SK-N-SH treated with all-trans-retinoic acid at 6 μM for 48 hours (cell line): ENCODE results near the gene KRR1.

ENCODE experiments used
- ARNTL ChIP-seq: fragments of 450-650 bp; formaldehyde crosslinking; IDR thresholded peaks from 2 replicates; pipeline ENCODE4 v1.5.0; 2020; ENCODE audit warnings: low read depth, mild to moderate bottlenecking, moderate library complexity, borderline replicate concordance
- CSDC2 ChIP-seq: fragments of 250-450 bp; sonication (Bioruptor Pico); IDR thresholded peaks from 2 replicates; pipeline ENCODE4 v1.5.0; 2020; ENCODE audit warnings: mild to moderate bottlenecking, moderate library complexity
- CSRNP3 ChIP-seq: fragments of 250-450 bp; sonication (Bioruptor Pico); IDR thresholded peaks from 2 replicates; pipeline ENCODE4 v1.5.1; 2021; ENCODE audit warnings: mild to moderate bottlenecking, moderate library complexity
- GLIS3 ChIP-seq: fragments of 250-450 bp; sonication (Bioruptor Pico); IDR thresholded peaks from 2 replicates; pipeline ENCODE4 v1.5.0; 2020; ENCODE audit warnings: mild to moderate bottlenecking, moderate library complexity
- ISL1 ChIP-seq: fragments of 250-450 bp; sonication (Bioruptor Pico); IDR thresholded peaks from 2 replicates; pipeline ENCODE4 v2.1.2; 2022; ENCODE audit warnings: mild to moderate bottlenecking, moderate library complexity
- PATZ1 ChIP-seq: fragments of 250-450 bp; sonication (Bioruptor Pico); IDR thresholded peaks from 2 replicates; pipeline ENCODE4 v1.8.0; 2020; ENCODE audit warnings: mild to moderate bottlenecking, moderate library complexity, borderline replicate concordance
- RARB ChIP-seq: fragments of 250-450 bp; sonication (Bioruptor Pico); IDR thresholded peaks from 2 replicates; pipeline ENCODE4 v1.8.0; 2021; ENCODE audit warnings: mild to moderate bottlenecking, moderate library complexity
- SNAI2 ChIP-seq: fragments of 250-450 bp; sonication (Bioruptor Pico); IDR thresholded peaks from 2 replicates; pipeline ENCODE4 v1.5.0; 2020; ENCODE audit warnings: mild to moderate bottlenecking, moderate library complexity
- TOX ChIP-seq: fragments of 250-450 bp; sonication (Bioruptor Pico); IDR thresholded peaks from 2 replicates; pipeline ENCODE4 v1.8.0; 2021; ENCODE audit warnings: mild to moderate bottlenecking, moderate library complexity, borderline replicate concordance
- ZFP3 ChIP-seq: fragments of 250-450 bp; sonication (Bioruptor Pico); IDR thresholded peaks from 2 replicates; pipeline ENCODE4 v1.5.0; 2020; ENCODE audit warnings: mild to moderate bottlenecking, moderate library complexity
- ZFP30 ChIP-seq: fragments of 450-650 bp; formaldehyde crosslinking; IDR thresholded peaks from 2 replicates; pipeline ENCODE4 v1.5.0; 2022; ENCODE audit warnings: mild to moderate bottlenecking, moderate library complexity
- ZNF70 ChIP-seq: fragments of 450-650 bp; formaldehyde crosslinking; IDR thresholded peaks from 2 replicates; pipeline ENCODE4 v1.5.0; 2020; ENCODE audit warnings: mild to moderate bottlenecking, moderate library complexity
- TF ChIP-seq, protein P1 (sequence below): fragments of 250-450 bp; sonication (Bioruptor Pico); IDR thresholded peaks from 2 replicates; pipeline ENCODE4 v1.5.1; 2020; ENCODE audit warnings: low read depth, mild to moderate bottlenecking, moderate library complexity
- TF ChIP-seq, protein P2 (sequence below): fragments of 250-450 bp; sonication (Bioruptor Pico); IDR thresholded peaks from 2 replicates; pipeline ENCODE4 v1.8.0; 2021; ENCODE audit warnings: low read depth, mild to moderate bottlenecking, moderate library complexity, borderline replicate concordance

DNA sequence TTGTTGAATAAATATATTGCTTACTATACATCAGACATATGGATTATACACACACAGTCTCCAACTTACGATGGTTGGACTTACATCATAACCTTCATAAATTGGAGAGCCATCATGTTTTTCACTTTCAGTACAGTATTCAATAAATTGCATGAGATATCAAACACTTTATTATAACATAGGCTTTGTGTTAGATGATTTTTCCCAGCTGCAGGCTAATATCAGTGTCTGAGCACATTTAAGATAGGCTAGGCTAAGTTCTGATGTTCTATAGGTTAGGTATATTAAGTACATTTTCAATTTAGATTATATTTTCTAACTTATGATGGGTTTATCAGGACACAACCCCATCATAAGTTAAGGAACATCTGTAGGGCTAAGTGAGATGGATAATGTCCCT is 17.9 kb upstream of the KRR1 start:
- no peak for TF ChIP-seq GLIS3 (CRISPR knock-in tag)
- TF ChIP-seq TOX (CRISPR knock-in tag) = no peak
- TF ChIP-seq, protein P1, sequence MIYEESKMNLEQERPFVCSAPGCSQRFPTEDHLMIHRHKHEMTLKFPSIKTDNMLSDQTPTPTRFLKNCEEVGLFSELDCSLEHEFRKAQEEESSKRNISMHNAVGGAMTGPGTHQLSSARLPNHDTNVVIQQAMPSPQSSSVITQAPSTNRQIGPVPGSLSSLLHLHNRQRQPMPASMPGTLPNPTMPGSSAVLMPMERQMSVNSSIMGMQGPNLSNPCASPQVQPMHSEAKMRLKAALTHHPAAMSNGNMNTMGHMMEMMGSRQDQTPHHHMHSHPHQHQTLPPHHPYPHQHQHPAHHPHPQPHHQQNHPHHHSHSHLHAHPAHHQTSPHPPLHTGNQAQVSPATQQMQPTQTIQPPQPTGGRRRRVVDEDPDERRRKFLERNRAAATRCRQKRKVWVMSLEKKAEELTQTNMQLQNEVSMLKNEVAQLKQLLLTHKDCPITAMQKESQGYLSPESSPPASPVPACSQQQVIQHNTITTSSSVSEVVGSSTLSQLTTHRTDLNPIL (CRISPR knock-in tag) = no peak
- no peak for TF ChIP-seq CSRNP3 (CRISPR knock-in tag)
- no peak for TF ChIP-seq PATZ1
- no peak for TF ChIP-seq ZFP30 (CRISPR knock-in tag)
- TF ChIP-seq SNAI2 (CRISPR knock-in tag) = no peak
- no peak for TF ChIP-seq ARNTL (CRISPR knock-in tag)
- no peak for TF ChIP-seq RARB
- TF ChIP-seq ZFP3 (CRISPR knock-in tag) = no peak
- TF ChIP-seq ZNF70 (CRISPR knock-in tag) = no peak
- TF ChIP-seq, protein P2, sequence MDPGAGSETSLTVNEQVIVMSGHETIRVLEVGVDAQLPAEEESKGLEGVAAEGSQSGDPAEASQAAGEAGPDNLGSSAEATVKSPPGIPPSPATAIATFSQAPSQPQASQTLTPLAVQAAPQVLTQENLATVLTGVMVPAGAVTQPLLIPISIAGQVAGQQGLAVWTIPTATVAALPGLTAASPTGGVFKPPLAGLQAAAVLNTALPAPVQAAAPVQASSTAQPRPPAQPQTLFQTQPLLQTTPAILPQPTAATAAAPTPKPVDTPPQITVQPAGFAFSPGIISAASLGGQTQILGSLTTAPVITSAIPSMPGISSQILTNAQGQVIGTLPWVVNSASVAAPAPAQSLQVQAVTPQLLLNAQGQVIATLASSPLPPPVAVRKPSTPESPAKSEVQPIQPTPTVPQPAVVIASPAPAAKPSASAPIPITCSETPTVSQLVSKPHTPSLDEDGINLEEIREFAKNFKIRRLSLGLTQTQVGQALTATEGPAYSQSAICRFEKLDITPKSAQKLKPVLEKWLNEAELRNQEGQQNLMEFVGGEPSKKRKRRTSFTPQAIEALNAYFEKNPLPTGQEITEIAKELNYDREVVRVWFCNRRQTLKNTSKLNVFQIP (CRISPR knock-in tag) = no peak
- TF ChIP-seq CSDC2 (CRISPR knock-in tag) = no peak
- TF ChIP-seq ISL1 (CRISPR knock-in tag) = no peak
